COLO668 (cell line): Measurements from ENCODE around the gene AGPAT4.
"Not testable (repeated sequence)": the region's sequence is repeated elsewhere in the genome, so short reads cannot be mapped to it uniquely, and the experiment has no call there.

Experiments used
- DNase-seq: peaks from one replicate; lab custom pipeline; 2025; ENCODE audit not compliant: unreplicated experiment; lab: John Stamatoyannopoulos, UW

AGPAT4 gene

GRCh38 chr6:161207200-161207599 is 66.7 kb downstream of the AGPAT4 start:
- DNase-seq = no peak

- no peak for DNase-seq
Measured at GRCh38 chr6:161204866-161205557, 68.8 kb downstream of the AGPAT4 start.

GRCh38 chr6:161200610-161201370 is 73.1 kb downstream of the AGPAT4 start:
- DNase-seq = no peak

- DNase-seq = no peak
Measured at GRCh38 chr6:161199850-161200249, 74.0 kb downstream of the AGPAT4 start.

GRCh38 chr6:161198783-161199460 is 74.9 kb downstream of the AGPAT4 start:
- no peak for DNase-seq

- DNase-seq = no peak
Measured at GRCh38 chr6:161198176-161198575, 75.7 kb downstream of the AGPAT4 start.

GRCh38 chr6:161195386-161195785 is 78.5 kb downstream of the AGPAT4 start:
- no peak for DNase-seq

- no peak for DNase-seq
Measured at GRCh38 chr6:161194374-161194773, 79.5 kb downstream of the AGPAT4 start.

GRCh38 chr6:161192636-161193411 is 81.0 kb downstream of the AGPAT4 start:
- no peak for DNase-seq

- no peak for DNase-seq
Measured at GRCh38 chr6:161191671-161192070, 82.2 kb downstream of the AGPAT4 start.

GRCh38 chr6:161191007-161191406 is 82.9 kb downstream of the AGPAT4 start:
- no peak for DNase-seq

- no peak for DNase-seq
Measured at GRCh38 chr6:161189891-161190290, 84.0 kb downstream of the AGPAT4 start.

GRCh38 chr6:161188547-161189465 is 85.1 kb downstream of the AGPAT4 start:
- no peak for DNase-seq

GRCh38 chr6:161186173-161186769 is 87.6 kb downstream of the AGPAT4 start:
- DNase-seq = no peak

GRCh38 chr6:161181121-161181520 is 92.7 kb downstream of the AGPAT4 start:
- DNase-seq = no peak

GRCh38 chr6:161178155-161178554 is 95.7 kb downstream of the AGPAT4 start:
- not testable (repeated sequence) for DNase-seq

- DNase-seq = not testable (repeated sequence)
Measured at GRCh38 chr6:161176428-161176827, 97.4 kb downstream of the AGPAT4 start.

- DNase-seq = not testable (repeated sequence)
Measured at GRCh38 chr6:161172769-161173168, 101.1 kb downstream of the AGPAT4 start.

- no peak for DNase-seq
Measured at GRCh38 chr6:161171207-161171606, 102.7 kb downstream of the AGPAT4 start.

GRCh38 chr6:161169696-161170095 is 104.2 kb downstream of the AGPAT4 start:
- peak; percentile 26 for DNase-seq
